PC-9 (cell line): ENCODE data around the gene LRRC4C. TPM values are rescaled to one million over a fixed set of nuclear protein-coding genes. Genes with fewer than 3 reads are reported as not detected.

Experiments
- BruUV-seq: library from RNA; stranded (reverse); fragments of 400-500 nt; replicated peaks from 2 replicates; lab custom pipeline; 2021; lab: Mats Ljungman, UMichigan
- CTCF ChIA-PET: fragments of 300-600 bp; sonication (Branson Sonifier 250); formaldehyde crosslinking; loops from one replicate; lab custom pipeline; 2022; ENCODE audit warnings: antibody characterized with exemption; lab: Charles Lee
- POLR2A ChIA-PET: fragments of 300-600 bp; sonication (Branson Sonifier 250); formaldehyde crosslinking; loops from one replicate; lab custom pipeline; 2022; ENCODE audit warnings: antibody characterized with exemption; ENCODE audit not compliant: unreplicated experiment; lab: Charles Lee
- DNase-seq, 2 experiments: peaks; one replicate each; pipeline versions ENCODE4 v3.0.0 to v3.0.0-alpha.2; 2015 to 2022; ENCODE audit warnings: mixed read lengths in 1 of 2
- H2AFZ ChIP-seq: fragments of 200-600 bp; sonication (generic); 2 replicates; pipeline ENCODE4 v1.8.1; 2017; ENCODE audit warnings: antibody characterized with exemption
- H3F3A ChIP-seq: fragments of 200-600 bp; sonication (generic); 2 replicates; pipeline ENCODE4 v1.8.1; 2017; ENCODE audit warnings: antibody characterized with exemption, mild to moderate bottlenecking, low read depth; ENCODE audit not compliant: insufficient read depth
- H3K27ac ChIP-seq: fragments of 200-600 bp; sonication (generic); 2 replicates; pipeline ENCODE4 v1.6.1; 2016; ENCODE audit warnings: mixed run types
- H3K27me3 ChIP-seq: fragments of 200-600 bp; sonication (generic); 2 replicates; pipeline ENCODE4 v1.6.1; 2016; ENCODE audit warnings: low read depth, mixed run types; ENCODE audit not compliant: insufficient read depth
- H3K36me3 ChIP-seq: fragments of 200-600 bp; sonication (generic); 2 replicates; pipeline ENCODE4 v1.6.1; 2016; ENCODE audit warnings: low read depth, mixed run types
- H3K4me1 ChIP-seq: fragments of 200-600 bp; sonication (generic); replicated peaks from 2 replicates; pipeline ENCODE4 v1.6.1; 2016; ENCODE audit warnings: mixed run types; ENCODE audit not compliant: insufficient read depth
- H3K4me2 ChIP-seq: fragments of 200-600 bp; sonication (generic); 2 replicates; pipeline ENCODE4 v1.6.1; 2017; ENCODE audit warnings: mixed run types
- H3K4me3 ChIP-seq: fragments of 200-600 bp; sonication (generic); 2 replicates; pipeline ENCODE4 v1.6.1; 2016; ENCODE audit warnings: mixed run types
- H3K79me2 ChIP-seq: fragments of 200-600 bp; sonication (generic); 2 replicates; pipeline ENCODE4 v1.6.1; 2017; ENCODE audit warnings: low read depth, mixed run types
- H3K9me2 ChIP-seq: fragments of 200-600 bp; sonication (generic); 2 replicates; pipeline ENCODE4 v1.8.1; 2017; ENCODE audit warnings: mild to moderate bottlenecking; ENCODE audit not compliant: insufficient read depth
- H3K9me3 ChIP-seq: fragments of 200-600 bp; sonication (generic); 2 replicates; pipeline ENCODE4 v1.8.1; 2016; ENCODE audit warnings: low read depth; ENCODE audit not compliant: insufficient read depth
- H4K20me1 ChIP-seq: fragments of 200-600 bp; sonication (generic); 2 replicates; pipeline ENCODE4 v1.8.1; 2017; ENCODE audit not compliant: insufficient read depth
- EZH2 ChIP-seq: fragments of 200-600 bp; sonication (generic); IDR thresholded peaks from 2 replicates; pipeline ENCODE4 v1.8.0; 2017; ENCODE audit warnings: antibody characterized with exemption, low read depth
- intact Hi-C: fragments of 100-400 bp; cut with micrococcal nuclease; formaldehyde crosslinking; loops from one replicate; pipeline ENCODE4 v1.10.0; 2022; ENCODE audit not compliant: unreplicated experiment
- total RNA-seq: library from RNA; stranded (reverse); gene quantifications from 2 replicates; pipeline ENCODE4 v1.2.3, GENCODE V29; 2021
- TF ChIP-seq, protein P1 (sequence below): fragments of 200-600 bp; sonication (generic); conservative IDR thresholded peaks from 2 replicates; pipeline ENCODE4 v1.6.1; 2017; ENCODE audit warnings: mixed run types, antibody characterized with exemption, mild to moderate bottlenecking, moderate library complexity

LRRC4C gene
- total RNA-seq, 1 experiment from 2014 or later: not detected

DNA sequence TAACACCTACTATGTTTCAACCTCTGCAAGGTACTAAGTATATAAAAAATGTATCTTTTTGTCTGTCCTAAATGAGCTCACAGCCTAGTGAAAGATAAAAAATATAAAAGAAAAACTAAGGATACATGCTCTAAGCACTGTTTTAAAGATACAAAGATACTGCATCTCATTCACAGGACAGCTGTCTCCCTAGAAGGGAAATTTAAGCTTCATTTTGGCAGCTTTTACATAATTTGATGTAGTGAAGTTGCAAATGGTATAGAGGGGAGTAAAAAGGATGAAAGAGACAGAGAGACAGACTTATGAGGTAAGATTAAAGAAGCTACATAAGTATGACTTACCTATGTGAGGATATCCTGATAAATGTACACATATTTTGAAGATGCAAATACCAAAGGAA lies 53.6 kb downstream of the LRRC4C start:
- Histone ChIP-seq H3F3A (no peaks in the 10 kb centered on the region), H3K4me3 (no peak overlapping the region), H2AFZ (no peak overlapping the region), H3K4me2 (no peak overlapping the region), H3K9me3 (no peaks in the 10 kb centered on the region), H3K27me3 (no peaks in the 10 kb centered on the region; the same call in 1 of the 2 replicates), H3K79me2 (no peaks in the 10 kb centered on the region), H3K4me1 (no peaks in the 10 kb centered on the region), H3K9me2 (no peaks in the 10 kb centered on the region; the same call in 1 of the 2 replicates), H3K36me3 (no peaks in the 10 kb centered on the region), H4K20me1 (no peaks in the 10 kb centered on the region; the same call in 1 of the 2 replicates), H3K27ac (no peak overlapping the region)
- TF ChIP-seq, protein P1, sequence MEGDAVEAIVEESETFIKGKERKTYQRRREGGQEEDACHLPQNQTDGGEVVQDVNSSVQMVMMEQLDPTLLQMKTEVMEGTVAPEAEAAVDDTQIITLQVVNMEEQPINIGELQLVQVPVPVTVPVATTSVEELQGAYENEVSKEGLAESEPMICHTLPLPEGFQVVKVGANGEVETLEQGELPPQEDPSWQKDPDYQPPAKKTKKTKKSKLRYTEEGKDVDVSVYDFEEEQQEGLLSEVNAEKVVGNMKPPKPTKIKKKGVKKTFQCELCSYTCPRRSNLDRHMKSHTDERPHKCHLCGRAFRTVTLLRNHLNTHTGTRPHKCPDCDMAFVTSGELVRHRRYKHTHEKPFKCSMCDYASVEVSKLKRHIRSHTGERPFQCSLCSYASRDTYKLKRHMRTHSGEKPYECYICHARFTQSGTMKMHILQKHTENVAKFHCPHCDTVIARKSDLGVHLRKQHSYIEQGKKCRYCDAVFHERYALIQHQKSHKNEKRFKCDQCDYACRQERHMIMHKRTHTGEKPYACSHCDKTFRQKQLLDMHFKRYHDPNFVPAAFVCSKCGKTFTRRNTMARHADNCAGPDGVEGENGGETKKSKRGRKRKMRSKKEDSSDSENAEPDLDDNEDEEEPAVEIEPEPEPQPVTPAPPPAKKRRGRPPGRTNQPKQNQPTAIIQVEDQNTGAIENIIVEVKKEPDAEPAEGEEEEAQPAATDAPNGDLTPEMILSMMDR: no peak
- no peak for TF ChIP-seq EZH2
- intact Hi-C loops: no loop called here
- ChIA-PET POLR2A (no interaction called here), CTCF (no interaction called here)
- no TSS peak for BruUV-seq
- DNase-seq: no peak

DNA sequence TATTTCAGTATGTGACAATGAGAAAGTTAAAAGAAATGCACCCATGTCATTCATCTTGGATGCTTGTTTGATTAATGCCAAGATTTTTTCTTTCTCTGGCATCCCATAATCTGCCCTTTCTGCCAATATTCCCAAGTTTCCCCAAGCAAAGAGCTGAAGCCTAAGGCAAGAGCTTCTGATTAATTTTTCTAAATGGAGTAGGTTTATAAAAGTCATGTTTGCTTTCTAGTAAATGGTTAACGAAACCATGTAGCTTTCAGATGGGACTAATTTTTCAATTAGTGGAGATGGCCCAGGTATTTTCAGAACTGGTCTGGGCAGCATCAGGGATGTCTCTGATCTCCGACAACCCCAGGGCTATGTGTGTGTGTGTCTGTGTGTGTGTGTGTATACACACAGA lies 55.3 kb downstream of the LRRC4C start:
- Histone ChIP-seq H3K9me3 (no peaks in the 10 kb centered on the region), H3K9me2 (no peaks in the 10 kb centered on the region), H2AFZ (no peak overlapping the region), H3K4me1 (no peaks in the 10 kb centered on the region), H3K4me2 (no peak overlapping the region), H3K79me2 (no peaks in the 10 kb centered on the region), H4K20me1 (no peaks in the 10 kb centered on the region; the same call in 1 of the 2 replicates), H3K4me3 (no peak overlapping the region), H3K36me3 (no peaks in the 10 kb centered on the region), H3K27me3 (no peaks in the 10 kb centered on the region), H3K27ac (no peak overlapping the region), H3F3A (no peaks in the 10 kb centered on the region)
- DNase-seq: no peak
- intact Hi-C loops: no loop called here
- TF ChIP-seq, protein P1: no peak
- no peak for TF ChIP-seq EZH2
- ChIA-PET CTCF (no interaction called here), POLR2A (no interaction called here)
- no TSS peak for BruUV-seq

DNA sequence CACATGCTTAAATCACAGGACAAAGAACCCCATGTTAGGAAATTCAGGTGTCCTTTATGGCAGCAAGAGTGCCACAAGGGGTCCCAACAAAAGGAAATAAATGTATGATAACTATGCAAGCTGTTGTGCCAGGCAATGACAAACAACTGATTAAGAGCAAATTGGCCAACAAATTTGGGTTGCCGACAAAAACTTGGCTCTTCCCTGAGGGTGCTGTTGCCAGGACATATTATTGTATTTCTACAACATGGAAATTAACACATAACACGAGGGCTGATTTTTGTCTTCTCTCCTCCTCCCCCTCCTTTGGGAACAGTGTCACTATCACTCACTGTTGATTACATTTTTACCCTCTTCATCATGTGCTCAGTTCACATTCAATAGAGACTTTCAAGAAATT lies 56.0 kb downstream of the LRRC4C start:
- DNase-seq: no peak
- ChIA-PET POLR2A (no interaction called here), CTCF (no interaction called here)
- TF ChIP-seq, protein P1: no peak
- TF ChIP-seq EZH2: no peak
- Histone ChIP-seq H3K4me2 (no peak overlapping the region), H3K9me3 (no peaks in the 10 kb centered on the region), H3K4me3 (no peak overlapping the region), H3K4me1 (no peaks in the 10 kb centered on the region), H3K36me3 (no peaks in the 10 kb centered on the region), H3K27me3 (no peaks in the 10 kb centered on the region), H4K20me1 (no peaks in the 10 kb centered on the region; the same call in 1 of the 2 replicates), H3F3A (no peaks in the 10 kb centered on the region), H3K9me2 (no peaks in the 10 kb centered on the region), H2AFZ (no peak overlapping the region), H3K27ac (no peak overlapping the region), H3K79me2 (no peaks in the 10 kb centered on the region)
- BruUV-seq: no TSS peak
- intact Hi-C loops: no loop called here
